Stimulated activated CD8-positive, alpha-beta memory T cell treated with anti-CD3 and anti-CD28 coated beads, Interleukin-15, amount 100 ng/mL, for 48 hours (primary cell): ENCODE data around the gene CLEC4M.
A peak's percentile ranks its signal among the peaks of the same experiment; 100 is the strongest.

ENCODE experiments used
- DNase-seq, 2 donors: peaks; one replicate each; pipeline ENCODE4 v3.0.0-alpha.2; 2020; ENCODE audit warnings: low read depth in 2 of 2

Gene CLEC4M, protein sequence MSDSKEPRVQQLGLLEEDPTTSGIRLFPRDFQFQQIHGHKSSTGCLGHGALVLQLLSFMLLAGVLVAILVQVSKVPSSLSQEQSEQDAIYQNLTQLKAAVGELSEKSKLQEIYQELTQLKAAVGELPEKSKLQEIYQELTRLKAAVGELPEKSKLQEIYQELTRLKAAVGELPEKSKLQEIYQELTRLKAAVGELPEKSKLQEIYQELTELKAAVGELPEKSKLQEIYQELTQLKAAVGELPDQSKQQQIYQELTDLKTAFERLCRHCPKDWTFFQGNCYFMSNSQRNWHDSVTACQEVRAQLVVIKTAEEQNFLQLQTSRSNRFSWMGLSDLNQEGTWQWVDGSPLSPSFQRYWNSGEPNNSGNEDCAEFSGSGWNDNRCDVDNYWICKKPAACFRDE

DNA sequence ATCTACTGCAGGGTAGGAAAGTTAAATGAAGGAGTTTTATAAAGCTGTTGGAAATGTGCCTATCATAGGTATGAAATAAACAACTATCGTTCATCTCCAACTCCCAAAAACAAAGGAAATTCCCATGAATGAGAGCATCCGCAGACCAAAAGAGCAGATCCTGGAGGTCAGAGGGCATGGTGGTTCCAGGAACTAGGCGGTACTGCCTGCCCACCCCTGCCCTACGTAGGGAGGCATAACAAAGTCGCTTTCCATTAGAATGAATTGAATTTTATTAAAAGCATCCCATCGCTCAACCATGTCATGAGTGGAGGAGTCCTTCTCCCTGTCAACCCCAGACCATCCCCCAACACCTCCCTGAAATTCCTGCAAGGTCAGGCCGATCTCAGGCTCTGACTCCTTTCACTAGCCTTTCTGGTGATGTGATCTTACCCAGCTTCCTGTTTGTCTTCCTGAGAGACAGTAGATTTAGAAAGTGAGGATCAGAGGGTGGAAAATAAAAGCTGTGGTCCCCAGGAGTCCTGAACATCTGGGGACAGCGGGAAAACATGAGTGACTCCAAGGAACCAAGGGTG, at the start of gene CLEC4M:
CLEC4M (plus strand) TSS at position 525 of the 575 bp plus-strand sequence; CDS start at position 549, 24 bp downstream.
- no peak for DNase-seq

DNA sequence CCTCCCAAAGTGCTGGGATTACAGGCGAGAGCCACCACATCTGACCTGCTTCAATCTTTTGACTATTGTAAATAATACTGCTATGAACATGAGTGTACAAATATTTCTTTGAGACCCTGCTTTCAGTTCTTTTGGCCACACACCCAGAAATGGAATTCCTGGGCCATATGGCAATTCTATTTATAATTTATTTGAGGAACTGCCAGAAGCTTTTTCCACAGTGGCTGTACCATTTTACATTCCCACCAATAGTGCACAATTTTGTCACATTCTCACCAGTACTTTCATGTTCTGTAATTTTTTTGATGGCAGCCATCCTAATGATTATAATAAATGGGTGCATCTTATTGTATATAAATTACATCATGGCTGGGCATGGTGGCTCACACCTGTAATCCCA, 47.4 kb upstream of the CLEC4M start:
- no peak for DNase-seq

DNA sequence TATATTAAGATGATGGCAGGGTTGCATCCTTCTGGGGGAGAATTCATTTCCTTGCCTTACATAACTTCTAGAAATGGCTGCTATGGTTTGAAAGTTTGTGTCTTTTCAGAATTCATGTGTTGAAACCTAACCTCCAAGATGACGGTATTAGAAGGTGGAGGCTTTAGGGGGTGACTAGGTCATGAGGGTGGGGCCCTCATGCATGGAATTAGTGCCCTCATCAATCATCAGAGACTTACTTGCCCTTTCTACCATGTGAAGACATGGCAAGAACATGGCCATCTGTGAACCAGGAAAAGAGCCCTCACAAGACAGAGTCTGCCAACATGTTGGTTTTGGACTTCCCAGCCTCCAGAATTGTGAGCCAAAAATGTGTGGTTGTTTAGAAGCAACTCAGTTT, 46.3 kb upstream of the CLEC4M start:
- no peak for DNase-seq

DNA sequence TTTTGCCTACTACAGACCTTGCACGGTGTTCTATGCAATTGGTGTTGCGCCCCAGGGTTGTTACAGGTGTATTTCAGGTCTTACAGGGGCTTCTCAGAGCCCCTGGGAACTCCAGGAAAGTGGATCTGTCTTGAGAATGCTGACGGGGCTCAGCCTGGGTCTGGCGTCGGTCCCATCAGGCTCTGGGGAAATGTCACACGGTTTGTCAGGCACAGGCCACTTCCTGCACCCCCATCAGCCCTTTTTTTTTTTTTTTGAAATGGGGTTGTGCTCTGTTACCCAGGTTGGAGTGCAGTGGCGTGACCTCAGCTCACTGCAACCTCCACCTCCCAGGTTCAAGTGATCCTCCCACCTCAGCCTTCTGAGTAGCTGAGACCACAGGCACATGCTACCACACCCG, 44.4 kb upstream of the CLEC4M start:
- DNase-seq: no peak

DNA sequence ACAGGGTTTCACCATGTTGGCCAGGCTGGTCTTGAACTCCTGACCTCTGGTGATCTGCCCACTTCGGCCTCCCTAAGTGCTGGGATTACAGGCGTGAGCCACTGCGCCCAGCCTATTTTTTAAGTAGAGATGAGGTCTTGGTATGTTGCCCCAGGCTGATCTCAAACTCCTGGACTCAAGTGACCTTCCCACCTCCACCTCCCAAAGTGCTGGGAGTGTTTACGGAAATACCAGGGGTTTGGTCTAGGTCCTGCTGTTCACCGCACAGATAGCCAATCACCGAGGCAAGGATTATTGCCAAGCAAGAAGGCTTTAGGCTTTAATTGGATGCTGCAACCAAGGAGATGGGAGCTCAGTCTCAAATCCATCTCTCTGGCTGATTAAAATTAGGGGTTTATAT, 42.7 kb upstream of the CLEC4M start:
- DNase-seq: no peak

DNA sequence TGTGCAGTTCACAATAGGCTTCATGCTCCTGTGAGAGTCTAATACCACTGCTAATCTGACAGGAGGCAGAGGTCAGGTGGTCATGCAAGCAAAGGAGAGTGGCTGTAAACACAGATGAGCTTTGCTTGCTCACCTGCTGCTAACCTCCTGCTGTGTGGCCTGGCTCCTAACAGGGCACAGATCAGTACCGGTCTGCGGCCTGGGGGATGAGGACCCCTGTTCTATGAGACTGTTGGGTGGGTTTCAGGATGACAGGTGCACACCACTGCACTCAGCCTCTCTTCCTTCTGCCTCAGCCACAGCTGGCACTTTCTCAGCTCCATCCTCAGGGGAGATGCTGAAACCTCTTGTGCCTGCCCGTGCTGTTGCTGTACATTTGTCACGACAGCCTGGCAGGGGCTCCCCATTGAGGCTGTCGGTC, 40.8 kb upstream of the CLEC4M start:
- no peak for DNase-seq

DNA sequence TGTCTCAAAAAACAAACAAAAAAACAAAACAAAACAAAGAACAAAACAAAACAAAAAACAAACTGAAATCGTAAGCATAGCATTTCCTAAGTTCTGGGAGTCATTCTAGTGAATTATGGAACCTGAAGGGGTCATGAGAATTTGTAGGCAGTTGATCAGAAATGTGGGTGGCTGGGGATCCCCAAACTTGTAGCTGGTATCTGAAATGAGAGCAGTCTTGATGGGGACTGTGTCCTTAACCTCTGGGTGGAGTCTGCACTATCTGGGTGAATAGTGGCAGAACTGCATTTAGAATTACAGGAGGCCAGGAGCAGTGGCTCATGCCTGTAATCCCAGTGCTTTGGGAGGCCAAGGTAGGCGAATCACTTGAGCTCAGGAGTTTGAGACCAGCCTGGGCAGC, 37.3 kb upstream of the CLEC4M start:
- no peak for DNase-seq

DNA sequence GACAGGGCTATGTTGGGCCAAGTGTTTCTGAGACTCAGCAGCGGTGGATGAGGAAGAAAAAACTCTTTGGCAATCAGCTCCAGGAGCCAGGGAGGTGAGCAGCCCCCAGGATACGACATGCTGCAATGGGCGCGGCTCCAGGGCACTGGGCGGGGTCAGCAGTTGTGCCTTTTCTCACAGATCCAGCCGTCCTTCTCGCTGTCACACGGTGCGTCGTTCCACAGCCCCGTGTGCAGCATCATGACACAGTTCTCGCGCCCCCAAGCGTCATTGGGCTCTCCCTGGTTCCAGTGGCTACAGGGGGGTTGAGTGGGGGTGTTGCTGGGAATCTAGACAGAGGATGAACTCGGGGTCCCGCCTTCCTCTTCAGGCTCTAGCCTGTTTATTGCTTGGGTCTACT, 33.8 kb upstream of the CLEC4M start:
- no peak for DNase-seq

DNA sequence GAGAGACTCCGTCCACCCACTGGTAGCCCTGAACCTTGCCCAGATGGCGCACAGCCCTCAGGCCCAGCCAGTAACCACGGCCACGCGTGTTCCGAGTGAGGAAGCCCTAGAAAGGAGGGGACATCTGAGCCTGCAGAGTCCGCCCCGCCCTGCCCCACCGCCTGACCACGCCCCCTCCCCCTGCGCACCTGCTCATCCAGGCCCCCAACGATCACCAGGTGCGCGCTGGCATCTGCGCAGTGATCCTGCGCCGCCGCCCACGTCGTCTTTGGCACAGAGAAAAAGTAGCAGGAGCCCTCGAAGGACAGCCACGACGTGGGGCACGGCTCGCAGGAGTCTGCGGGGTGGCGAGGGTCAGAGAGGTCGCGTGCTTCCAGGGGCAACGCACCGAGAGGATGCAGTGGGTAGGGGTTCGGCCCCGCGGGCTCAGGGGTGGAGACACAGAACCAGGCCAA, 33.2 kb upstream of the CLEC4M start:
- no peak for DNase-seq

DNA sequence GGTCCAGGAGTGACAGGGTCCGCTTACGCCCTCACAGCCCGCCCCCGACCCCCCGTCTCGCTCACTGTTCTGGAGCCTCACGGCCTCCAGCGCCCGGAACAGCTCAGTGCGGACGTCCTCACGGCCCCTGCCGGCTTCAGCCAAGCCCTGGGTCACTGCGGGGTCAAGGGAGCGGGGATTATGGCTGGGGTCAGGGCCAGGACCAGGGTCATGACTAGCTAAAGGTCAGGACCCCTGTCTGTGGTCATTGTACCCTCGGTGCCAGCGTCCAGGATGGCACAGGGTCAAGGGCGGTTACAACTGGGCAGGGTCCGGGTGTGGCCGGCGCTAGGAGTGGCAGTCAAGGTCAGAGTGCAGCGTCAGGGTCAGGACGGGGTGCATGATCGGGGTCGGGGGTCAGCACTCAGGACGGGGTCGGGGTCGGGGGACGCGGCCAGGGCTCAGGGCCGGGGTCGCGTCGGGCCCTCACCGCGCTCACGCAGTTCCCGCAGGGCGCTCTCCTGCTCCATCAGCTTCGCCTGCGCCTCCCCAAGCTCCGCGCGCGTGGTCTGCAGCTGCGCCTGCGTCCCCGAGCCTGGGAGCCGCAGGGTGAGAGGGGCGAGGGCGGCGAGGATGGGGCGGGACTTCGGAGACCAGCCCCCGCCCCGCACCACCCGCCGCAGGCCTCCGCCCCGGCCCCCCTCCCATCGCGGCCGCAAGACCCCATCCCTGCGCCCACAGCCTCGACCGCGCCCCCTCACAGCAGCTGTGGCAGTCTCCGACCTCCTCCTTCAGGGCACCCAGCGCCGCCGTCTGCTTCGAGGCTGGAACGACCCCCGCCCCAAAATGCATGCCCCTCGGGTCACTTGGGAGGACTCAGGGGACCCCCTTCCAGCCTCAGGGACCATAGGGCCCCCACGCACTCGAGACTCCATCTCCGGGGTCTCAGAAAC, 32.5 kb upstream of the CLEC4M start:
- no peak for DNase-seq

DNA sequence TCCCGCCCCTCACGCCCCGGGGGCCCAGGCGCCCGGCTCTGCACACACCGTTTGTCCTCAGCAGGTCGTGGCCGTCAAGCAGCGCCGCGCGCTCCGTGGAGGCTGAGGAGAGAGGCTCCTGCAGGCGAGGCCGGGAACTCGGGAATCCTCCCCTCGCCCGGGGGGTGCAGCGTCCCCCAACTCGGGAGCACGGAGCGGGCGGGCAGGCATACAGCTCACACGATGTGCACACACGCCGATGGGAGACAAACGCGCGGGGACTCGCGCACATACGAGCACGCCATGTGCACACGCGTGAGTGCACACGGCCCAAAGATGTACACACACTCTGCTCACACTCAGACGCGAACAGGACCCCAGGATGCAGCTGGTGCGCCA, 31.8 kb upstream of the CLEC4M start:
- DNase-seq: no peak

DNA sequence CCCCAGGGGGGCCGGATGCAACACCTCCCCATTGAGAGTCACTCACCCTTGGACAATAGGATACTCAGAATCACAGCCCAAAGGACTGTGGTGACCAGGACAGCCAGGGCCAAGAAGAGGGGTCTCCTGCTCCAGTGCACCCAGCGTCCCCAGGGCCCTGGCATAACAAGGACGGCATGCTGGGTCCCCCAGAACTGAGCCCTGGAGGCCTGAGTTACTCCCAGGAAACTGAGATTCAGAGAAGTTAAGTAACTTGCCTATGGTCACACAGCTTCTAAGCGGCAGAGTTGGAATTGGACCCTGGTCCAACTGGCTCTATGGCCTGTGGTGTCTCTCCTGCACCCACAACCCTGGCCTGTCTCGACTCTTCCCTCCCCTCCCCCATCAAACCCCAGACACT, 31.4 kb upstream of the CLEC4M start:
- no peak for DNase-seq

DNA sequence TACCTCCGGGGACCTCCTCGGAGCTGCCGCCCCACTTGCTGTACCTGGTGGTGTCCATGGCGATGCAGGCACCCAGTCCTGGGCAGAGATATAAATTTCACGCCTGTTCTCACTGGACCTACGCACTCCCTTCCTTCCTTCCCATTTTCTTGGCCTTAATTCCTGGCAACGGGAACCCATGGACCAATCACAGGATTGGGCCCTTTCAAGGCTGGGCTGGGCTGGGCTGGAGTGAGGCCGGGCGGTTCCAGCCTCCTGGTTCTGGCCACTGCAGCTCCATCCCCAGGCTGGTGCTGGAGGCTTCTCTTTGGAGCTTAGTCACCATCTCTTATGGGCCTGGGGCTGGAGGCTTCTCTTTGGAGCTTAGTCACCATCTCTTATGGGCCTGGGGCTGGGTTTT, 31.0 kb upstream of the CLEC4M start, which contains the start of gene CLEC4G:
CLEC4G (minus strand) TSS at position 66 of the 400 bp plus-strand sequence; CDS start at position 58, 8 bp downstream.
- no peak for DNase-seq

DNA sequence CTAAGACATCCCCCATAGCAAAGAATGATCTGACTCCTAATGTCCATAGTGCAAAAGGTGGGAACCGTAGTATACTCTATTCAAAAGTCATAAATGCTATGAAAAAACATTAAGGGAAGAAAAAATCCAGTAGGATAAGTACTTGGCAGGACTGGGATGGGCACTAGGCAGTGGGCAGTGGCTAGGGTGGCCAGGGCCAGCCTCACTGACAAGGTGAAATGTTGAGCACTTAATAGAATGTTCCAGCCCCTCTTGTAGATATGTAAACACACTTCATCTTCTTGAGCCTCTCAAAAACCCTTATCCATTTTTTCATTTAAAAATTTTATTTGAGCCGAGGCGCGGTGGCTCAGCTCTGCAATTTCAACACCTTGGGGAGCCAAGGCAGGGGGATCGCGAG, 29.7 kb upstream of the CLEC4M start:
- no peak for DNase-seq

DNA sequence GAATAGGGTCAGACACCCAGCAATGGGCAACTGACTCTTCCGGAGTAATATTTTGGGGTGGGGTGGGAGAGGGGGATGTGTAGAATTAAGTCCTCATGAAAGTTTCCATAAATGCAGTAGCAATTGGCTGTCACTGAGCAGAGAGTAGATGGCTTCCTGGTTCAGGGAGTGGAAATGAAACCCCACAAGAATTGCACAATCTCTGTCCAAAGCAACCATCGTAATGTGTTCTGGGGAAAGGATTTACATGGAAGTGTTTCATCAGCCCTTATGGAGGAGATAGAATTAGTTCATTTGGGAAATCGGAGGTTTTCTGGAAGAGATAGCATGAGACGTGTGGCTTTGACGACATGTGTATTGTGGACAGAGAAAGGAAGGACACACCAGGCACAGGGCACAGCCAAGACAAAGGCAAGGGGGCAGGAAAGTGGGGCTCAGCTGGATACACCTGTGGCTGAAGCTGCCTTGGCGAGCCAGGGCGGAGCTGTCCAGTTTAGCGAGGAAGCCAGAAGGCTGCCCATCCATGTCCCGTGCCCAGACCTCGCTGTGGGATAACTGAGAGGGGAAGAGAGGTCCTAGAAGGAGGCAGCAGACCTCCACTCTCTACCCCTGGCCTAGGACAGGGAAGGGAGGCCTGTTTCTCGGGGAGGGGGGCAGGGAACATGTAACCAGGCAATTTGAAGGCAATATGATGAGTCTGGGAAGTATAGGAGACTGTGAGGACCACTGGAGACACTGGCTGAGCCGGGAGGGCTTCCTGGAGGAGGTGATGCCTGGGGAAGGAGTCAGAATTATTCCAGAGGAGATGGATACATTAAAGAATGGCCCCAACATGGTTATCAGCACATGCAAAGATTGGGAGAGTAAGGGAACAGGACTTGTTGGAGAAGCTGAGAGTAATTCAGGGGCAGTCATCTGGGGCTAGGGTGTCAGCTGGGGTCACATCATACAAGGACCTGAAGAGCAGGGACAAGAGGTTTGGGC, 28.5 kb upstream of the CLEC4M start:
- DNase-seq: no peak

DNA sequence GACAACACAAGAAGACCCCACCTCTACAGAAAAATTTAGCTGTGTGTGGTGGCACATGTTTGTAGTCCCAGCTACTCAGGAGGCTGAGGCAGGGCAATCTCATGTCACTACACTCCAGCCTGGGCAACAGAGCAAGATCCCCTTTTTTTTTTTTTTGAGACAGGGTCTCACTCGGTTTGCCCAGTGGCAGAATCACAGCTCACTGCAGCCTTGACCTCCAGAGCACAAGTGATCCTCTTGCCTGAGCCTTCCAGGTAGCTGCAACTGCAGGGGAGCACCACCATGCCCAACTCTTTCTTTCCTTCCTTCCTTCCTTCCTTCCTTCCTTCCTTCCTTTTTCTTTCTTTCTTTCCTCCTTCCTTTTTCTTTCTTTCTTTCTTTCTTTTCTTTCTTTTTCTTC, 26.9 kb upstream of the CLEC4M start:
- no peak for DNase-seq

DNA sequence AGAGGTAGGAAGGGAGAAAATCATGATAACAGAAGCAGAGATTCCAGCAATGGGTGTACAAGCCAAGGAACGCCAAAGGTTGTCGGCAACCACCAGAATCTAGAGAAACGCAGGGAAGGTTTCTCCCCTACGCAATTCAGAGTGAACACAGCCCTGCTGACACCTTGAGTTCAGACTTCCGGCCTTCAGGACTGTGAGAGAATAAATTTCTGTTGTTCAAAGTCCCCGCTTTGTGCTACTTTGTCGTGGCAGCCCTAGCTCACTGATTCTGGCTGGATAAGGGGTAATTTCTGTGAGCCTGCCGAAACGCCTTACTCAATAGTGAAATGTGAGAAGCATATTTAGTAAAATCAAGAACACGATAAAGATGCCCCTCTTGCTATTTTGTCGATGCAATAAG, 25.8 kb upstream of the CLEC4M start:
- DNase-seq: no peak

DNA sequence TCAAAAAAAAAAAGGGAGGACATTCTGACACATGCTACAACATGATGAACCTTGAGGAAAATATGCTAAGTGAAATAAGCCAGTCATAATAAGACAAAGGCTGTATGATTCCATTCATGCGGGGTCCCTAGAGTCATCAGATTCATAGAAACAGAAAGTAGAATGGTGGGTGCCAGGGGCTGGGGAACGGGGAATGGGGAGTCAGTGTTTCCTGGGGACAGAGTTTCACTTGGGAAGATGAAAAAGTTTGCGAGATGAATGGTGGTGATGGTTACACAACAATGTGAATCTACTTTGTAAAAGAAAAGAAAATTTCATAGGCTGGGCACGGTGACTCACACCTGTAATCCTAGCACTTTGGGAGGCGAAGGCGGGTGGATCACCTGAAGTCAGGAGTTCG, 25.0 kb upstream of the CLEC4M start:
- DNase-seq: peak in 1 of 2 donors; percentile 38

DNA sequence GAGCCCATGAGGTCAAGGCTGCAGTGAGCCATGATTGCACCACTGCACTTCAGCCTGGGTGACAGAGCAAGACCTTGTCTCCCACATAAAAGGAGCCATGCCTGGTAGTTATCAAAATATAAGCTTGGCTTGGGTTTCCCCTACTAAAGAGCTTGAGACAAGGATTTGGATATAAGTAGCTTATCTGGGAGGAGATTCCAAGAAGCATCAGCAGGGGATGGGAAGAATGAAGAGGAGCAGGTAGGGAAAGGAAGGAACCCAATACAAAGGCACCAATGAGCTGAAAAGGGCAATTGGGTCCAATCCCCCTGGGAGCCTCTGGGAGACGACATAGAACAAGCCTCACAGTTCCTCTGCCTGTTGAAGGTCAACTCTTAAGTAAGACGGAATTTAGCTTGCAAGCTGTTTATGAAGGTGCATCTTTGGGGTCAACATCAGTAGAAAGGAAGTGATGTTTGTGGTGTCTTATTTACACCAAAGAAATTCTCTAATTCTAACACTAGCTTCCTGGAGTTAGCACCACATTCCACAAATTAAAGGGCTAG, 23.8 kb upstream of the CLEC4M start:
- DNase-seq: no peak

DNA sequence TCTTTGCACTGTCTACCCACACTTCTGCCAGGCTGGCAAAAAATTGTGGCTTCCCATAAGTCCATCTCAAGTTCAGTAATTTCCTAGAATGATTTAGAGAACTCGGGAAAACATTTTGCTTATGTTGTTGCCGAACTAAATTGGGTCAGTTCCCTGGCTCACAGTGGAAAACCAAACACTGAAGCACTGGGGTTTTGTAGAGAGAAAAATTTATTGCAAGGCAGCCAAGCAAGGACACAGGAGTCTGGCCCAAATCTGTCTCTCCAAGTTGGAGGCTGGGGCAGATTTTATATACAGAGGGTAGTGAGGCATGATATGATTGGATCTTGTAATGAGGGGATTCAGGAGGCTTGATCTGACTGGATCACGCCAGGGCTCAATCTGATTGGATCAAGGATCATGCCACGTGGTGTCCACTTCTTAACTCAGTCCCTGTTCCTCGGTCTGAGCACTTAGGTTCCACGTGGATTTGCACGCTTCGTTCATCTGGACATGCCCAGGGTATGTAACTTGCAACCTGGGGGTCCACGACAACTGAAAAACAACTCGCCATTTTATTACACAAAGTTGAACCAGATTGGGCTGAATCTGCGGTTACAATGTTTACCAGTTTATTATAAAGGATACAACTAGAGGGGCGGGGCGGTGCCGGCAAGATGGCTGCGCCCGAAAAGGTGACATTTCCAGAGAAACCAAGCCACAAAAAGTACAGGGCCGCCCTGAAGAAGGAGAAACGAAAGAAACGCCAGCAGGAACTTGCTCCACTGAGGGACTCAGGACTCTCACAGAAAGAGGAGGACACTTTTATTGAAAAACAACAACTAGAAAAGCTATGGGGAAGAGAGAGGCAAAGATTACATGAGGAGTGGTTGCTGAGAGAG, 23.0 kb upstream of the CLEC4M start:
- no peak for DNase-seq
